ENCODE measurements around the gene IRF7. TPM values are rescaled to one million over a fixed set of nuclear protein-coding genes. Genes with fewer than 3 reads are reported as not detected.

The IRF7 gene
- total and polyA plus RNA-seq, 9 of the 15 experiments (the other 6 are each of a cell fraction or from before 2014, with no cell fraction given), result 0.27 to 7.6 (median 1.8) TPM

- ChIA-PET POLR2A (interaction anchor here (0.5 to 1.9 kb wide), 9 partner anchors 7 to 246 kb away, joined by 3 to 6 read pairs (median 4); no protein-coding TSS in a partner anchor), CTCF (ENCODE audit: low intra/inter-chr PET ratio) (interaction anchor here (0.7 kb wide), 2 partner anchors 33 to 131 kb away, joined by 4 to 5 read pairs; partner anchors contain the start of gene HRAS)
- no peaks in the 10 kb centered on the region for H4K20me1 ChIP-seq (replicated peaks; ENCODE audit: control insufficient read depth, insufficient read depth, low read length)
- peak overlapping the region; percentile 91 for H3K4me2 ChIP-seq (ENCODE audit: insufficient read depth, low read length)
- peak; percentile 89 to 97 (median 94) for DNase-seq (ENCODE audit: extremely low read depth in 1 of 4, low spot score in 3 of 4)
- no peaks in the 10 kb centered on the region for H3K9me3 ChIP-seq (replicated peaks; ENCODE audit: control insufficient read depth, insufficient read depth, low read depth, low read length)
- ATAC-seq, result peak; percentile 98
- peak overlapping the region; percentile 84 for H3K4me3 ChIP-seq
- BruUV-seq (replicated peaks), result no TSS peak
- peaks cover 18% of the 10 kb centered on the region; the same call in 2 of the 3 replicates for H3K36me3 ChIP-seq (ENCODE audit: control insufficient read depth, insufficient read depth, low read length)
- H3K9ac ChIP-seq (ENCODE audit: insufficient read depth in 1 of 2, low read depth in 2 of 2, low read length in 2 of 2), result peak overlapping the region; percentile 83 to 96
- H3K27ac ChIP-seq (ENCODE audit: extremely low read depth, low read depth, low read length), result peak overlapping the region; percentile 82
- H3K4me1 ChIP-seq (replicated peaks in 1 of 2; ENCODE audit: control insufficient read depth in 2 of 2, insufficient read depth in 2 of 2, low read length in 2 of 2), result peaks cover 31 to 71% of the 10 kb centered on the region in 2 experiments
- WGBS (ENCODE audit: insufficient coverage, low coverage, missing lambda C conversion rate), result under 1% methylated on average over 58 of the region's 123 CpGs
- no peaks in the 10 kb centered on the region for H3K9me1 ChIP-seq (ENCODE audit: control insufficient read depth, insufficient read depth, low read length)
- H3K27me3 ChIP-seq (ENCODE audit: control insufficient read depth in 2 of 2, insufficient read depth in 2 of 2, low read length in 2 of 2), result no peaks in the 10 kb centered on the region
- H2AFZ ChIP-seq (ENCODE audit: low read depth, low read length), result peak overlapping the region; percentile 68; the same call in 1 of the 2 replicates
- H3K79me2 ChIP-seq (ENCODE audit: control insufficient read depth, insufficient read depth, low read length), result peaks cover 30% of the 10 kb centered on the region
- FAIRE-seq, result peak; percentile 83
- in situ Hi-C loops (cut with MboI), result no loop called here
- intact Hi-C loops (cut with micrococcal nuclease), result loop anchor here (10.0 kb wide), 1 partner anchor 226 kb away; the partner anchor contains the start of genes CEND1 and SLC25A22
- TF ChIP-seq NONO (IDR thresholded peaks at IDR 0.05; ENCODE audit: low read depth in 2 of 2, low read length in 1 of 2) (peak; percentile 23 to 99; a peak in 2 of 4 replicates), MAZ (CRISPR knock-in tag; conservative IDR thresholded peaks at IDR 0.05 in 1 of 2, IDR thresholded peaks at IDR 0.05 in 1 of 2) (peak in 1 of 2 experiments; percentile 88; a peak in 3 of 4 replicates), SIN3B (IDR thresholded peaks at IDR 0.05; ENCODE audit: low read depth) (peak; percentile 61; the same call in 1 of the 2 replicates), PCBP1 (IDR thresholded peaks at IDR 0.05; ENCODE audit: low read depth, low read length, poor library complexity, severe bottlenecking) (peak; percentile 36), SRF (CRISPR knock-in tag; IDR thresholded peaks at IDR 0.05) (no peak), ZHX1 (conservative IDR thresholded peaks at IDR 0.05; ENCODE audit: low read length) (no peak), IRF9 (tag; IDR thresholded peaks at IDR 0.05) (no peak), PHF20 (IDR thresholded peaks at IDR 0.05; ENCODE audit: partially characterized antibody) (no peak), SNAPC5 (CRISPR knock-in tag; IDR thresholded peaks at IDR 0.05) (no peak), PRMT5 (CRISPR knock-in tag; IDR thresholded peaks at IDR 0.05) (no peak), NFYB (IDR thresholded peaks at IDR 0.05; ENCODE audit: extremely low read depth, insufficient read length) (peak; percentile 83), E4F1 (CRISPR knock-in tag; IDR thresholded peaks at IDR 0.05; ENCODE audit: borderline replicate concordance) (no peak), ADNP (tag; IDR thresholded peaks at IDR 0.05) (no peak)
These were observed 47.2 kb downstream of the IRF7 start for GRCh38 chr11:568306-569157.
